ENCODE data around the gene KMT2E.

GRCh38 chr7:105050493-105050892 lies 36.5 kb downstream of the KMT2E start:
- TF ChIP-seq, protein P1, sequence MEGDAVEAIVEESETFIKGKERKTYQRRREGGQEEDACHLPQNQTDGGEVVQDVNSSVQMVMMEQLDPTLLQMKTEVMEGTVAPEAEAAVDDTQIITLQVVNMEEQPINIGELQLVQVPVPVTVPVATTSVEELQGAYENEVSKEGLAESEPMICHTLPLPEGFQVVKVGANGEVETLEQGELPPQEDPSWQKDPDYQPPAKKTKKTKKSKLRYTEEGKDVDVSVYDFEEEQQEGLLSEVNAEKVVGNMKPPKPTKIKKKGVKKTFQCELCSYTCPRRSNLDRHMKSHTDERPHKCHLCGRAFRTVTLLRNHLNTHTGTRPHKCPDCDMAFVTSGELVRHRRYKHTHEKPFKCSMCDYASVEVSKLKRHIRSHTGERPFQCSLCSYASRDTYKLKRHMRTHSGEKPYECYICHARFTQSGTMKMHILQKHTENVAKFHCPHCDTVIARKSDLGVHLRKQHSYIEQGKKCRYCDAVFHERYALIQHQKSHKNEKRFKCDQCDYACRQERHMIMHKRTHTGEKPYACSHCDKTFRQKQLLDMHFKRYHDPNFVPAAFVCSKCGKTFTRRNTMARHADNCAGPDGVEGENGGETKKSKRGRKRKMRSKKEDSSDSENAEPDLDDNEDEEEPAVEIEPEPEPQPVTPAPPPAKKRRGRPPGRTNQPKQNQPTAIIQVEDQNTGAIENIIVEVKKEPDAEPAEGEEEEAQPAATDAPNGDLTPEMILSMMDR (IDR thresholded peaks at IDR 0.05), result no peak
- no peak for TF ChIP-seq EZH2 (IDR thresholded peaks at IDR 0.05; ENCODE audit: borderline replicate concordance, insufficient read depth, low read depth, low read length, poor library complexity, severe bottlenecking)
